GM18498 (cell line): ENCODE measurements around the gene ATP5PD.
"Not testable (repeated sequence)": the region's sequence is repeated elsewhere in the genome, so short reads cannot be mapped to it uniquely, and the experiment has no call there.

Experiments used
- ATAC-seq: cut with Tn5 transposase; IDR thresholded peaks from one replicate; pipeline ENCODE4 v1.9.1; 2021; ENCODE audit warnings: mild to moderate bottlenecking, moderate library complexity; ENCODE audit not compliant: unreplicated experiment

Gene ATP5PD

DNA sequence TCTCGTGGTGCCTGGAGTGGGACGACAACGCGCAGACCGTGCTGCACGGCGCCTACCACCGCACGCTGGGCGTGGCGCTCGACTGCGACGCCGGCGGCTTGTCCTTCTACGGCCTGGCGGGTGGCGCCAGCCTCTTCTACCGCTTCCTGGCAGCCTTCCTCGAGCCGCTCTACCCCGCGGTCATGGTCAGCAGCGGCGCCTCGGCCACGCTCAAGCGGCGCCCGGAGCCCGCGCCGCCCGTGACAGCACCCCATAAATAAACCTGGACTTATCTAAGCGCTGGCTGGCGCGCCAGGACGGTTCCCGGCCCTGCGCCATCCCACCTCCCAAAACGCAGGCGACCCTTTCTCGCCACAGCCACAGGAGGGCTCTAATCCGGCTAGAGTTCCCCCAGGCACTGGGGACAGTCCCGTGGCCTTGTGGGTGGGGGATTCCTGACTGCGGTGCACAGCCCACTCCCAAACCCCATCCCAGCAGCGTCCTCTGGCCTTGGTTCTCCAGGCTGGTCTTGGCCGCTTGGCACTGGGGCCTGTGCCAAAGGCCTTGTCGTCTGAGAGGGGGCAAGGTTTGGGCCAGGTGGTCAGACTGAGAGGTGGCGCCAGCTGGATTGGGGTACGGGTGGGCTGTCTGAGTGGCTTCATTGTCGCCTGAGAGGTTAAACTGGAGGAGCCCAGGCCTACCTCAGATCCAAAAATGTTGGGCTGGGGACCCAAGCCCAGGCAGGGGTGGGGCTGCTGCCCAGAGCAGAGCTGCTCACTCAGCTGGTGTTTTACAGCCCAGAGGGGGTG is 30.9 kb upstream of the ATP5PD start:
- ATAC-seq = peak; percentile 52

DNA sequence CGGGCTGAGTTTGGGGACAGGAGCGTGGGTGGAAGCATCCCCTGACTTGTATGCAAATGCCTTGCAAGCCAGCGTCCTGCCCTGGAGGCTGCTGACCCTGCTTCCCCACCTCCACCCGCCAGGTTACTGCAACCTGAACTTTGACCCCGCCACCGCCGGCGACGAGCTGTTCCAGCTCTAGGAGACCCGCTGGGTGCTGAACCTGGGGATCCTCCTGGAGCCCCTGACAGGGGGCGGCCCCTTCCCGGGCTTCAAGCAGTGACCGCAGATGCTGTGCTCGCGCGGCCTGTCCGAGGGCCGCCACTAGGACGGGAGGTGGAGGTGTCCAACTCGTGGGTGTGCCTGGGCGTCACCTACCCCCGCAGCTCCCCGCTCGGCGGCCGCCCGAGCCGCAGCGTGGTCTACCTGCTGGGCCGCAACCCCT is 30.3 kb upstream of the ATP5PD start:
- no peak for ATAC-seq

DNA sequence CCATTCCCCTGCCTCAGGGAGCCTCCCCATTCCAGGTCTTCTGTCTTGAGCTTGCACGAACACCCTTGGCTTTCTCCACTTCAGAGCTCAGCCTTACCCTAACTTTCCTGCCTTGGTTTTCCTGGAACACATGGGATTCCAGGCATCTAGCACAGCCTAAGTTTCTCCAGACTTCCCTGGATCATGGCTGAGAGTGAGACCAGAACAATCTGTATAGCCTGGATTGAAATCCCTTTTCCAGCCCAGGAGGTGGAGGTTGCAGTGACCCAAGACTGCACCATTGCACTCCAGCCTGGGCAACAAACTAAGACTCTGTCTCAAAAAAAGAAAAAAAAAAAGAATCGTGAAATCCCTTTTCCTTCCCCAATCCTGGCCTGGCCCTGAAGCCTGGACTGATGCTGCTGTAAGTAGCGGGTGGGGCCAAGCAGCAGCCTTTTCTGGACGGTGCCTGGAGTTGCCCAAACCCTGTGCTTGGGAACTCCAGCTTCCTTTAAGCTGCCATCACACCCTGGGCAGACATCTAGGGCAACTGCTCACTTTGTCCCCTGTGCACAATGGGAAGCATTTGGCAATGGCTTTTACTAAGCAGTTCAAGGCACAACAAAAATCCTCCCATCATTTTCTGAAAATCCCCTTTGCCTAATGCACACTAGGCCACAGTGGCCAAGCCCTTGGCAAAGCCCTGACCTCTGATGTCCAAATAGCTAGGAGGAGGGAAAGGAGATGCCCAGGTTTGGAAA is 29.0 kb upstream of the ATP5PD start:
- no peak for ATAC-seq

DNA sequence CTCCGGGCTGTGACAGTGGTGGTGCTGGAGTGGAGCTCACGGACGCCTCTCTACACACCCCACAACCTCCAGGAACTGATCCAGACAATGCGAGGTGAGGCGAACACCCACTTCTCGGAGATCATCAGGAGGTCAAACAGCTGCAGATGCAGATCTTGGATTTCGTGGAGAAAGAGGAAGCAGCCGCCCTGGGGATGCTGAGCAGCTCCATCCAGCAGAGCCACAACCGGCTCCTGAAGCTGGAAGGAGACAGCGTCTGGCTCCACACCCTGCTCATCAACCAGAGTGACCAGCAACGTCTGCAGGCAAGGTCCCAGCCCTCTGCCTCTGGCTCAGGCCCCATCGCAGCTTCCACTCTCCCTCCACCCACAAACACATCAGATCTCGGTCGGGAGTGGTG is 27.8 kb upstream of the ATP5PD start:
- no peak for ATAC-seq

DNA sequence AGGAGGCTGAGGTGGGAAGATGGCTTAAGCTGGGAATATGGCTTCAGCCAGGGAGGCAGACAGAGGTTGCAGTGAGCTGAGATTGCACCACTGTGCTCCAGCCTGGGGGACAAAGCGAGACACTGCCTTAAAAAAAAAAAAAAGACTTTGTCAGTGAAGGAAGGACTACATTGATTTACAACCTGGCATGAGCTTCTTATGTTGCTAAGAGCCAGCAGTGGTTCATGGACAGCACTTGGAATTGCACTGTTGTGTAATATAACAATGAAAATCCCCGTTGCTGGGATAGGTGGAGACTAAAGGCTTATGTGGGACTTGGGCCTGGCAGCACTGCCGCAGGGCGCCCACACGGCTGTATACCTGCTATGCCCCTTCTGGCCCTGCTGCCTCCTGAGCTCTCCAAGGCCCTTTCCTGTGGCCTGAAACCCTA is 26.9 kb upstream of the ATP5PD start:
- no peak for ATAC-seq

DNA sequence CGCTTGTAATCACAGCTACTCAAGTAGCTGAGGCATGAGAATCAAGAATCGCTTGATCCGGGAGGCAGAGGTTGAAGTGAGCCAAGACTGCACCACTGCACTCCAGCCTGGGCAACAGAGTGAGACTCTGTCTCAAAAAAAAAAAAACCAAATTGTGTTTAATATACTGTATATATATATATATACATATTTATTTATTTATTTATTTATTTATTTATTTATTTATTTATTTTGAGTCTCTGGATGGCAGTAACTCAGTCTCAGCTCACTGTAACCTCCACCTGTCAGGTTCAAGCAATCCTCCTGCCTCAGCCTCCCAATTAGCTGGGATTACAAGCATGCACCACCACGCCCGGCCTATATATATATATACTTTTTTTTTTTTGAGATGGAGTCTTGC is 26.1 kb upstream of the ATP5PD start:
- ATAC-seq = not testable (repeated sequence)

DNA sequence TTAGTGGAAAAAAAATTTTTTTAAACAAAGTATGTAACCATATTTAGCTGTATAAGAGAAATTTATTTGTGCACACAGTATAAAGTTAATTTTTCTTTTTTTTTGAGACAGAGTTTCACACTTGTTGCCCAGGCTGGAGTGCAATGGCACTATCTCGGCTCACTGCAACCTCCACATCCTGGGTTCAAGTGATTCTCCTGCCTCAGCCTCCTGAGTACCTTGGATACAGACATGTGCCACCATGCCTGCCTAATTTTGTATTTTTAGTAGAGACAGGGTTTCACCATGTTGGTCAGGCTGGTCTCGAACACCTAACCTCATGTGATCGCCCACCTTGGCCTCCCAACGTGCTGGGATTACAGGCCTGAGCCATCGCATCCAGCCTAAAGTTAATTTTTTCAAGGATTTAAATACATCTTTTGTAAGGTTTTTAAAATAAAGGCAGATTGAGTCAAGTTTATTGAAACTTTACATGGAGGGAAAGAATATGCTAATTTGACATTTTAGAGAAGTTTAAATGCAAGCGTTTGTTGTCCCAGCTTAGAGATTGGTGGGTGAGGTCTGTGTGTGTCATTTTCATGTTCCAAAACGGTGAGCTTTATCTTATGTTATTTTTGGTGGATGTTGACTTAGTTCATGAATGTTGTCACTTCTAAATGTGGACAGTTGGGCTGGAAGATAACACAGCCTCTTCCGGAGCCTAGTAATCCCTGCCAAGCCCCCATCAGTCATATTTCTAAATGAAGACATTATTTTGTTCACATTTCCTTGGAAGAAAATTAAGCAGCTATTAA is 24.9 kb upstream of the ATP5PD start:
- not testable (repeated sequence) for ATAC-seq

DNA sequence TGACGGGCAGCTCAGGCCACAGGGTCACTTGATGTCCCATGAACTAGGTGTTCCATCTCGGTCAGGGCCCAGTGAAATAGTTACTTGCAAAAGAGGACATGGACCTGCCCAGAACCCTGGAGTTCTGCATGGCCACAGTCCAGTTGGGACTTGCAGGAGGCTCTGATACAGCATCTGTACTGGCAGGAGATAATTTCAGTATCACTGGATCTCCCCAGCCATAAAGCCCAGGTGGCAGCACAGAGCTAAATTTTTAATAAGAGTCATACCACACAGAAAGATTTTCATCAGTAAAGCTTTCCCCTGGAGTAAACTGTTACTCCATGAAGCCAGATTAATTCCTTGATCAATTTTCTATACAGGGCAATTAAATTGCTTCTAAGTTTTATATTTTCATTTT is 23.0 kb upstream of the ATP5PD start:
- ATAC-seq = no peak

DNA sequence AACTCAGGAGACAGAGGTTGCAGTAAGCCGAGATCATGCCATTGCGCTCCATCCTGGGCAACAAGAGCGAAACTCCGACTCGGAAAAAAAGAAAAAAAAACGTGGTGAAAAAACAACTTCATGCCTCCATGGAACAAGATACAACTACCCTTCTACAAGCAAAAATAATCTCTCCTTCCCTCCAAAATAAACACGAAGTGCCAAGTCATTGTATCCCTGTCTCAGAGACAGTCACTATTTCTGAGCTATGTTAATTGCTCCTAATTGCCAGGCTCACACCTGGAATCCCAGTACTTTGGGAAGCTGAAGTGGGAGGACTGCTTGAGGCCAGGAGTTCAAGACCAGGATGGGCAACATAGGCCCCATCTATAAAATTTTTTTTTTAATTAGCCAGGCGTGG is 22.0 kb upstream of the ATP5PD start:
- no peak for ATAC-seq

DNA sequence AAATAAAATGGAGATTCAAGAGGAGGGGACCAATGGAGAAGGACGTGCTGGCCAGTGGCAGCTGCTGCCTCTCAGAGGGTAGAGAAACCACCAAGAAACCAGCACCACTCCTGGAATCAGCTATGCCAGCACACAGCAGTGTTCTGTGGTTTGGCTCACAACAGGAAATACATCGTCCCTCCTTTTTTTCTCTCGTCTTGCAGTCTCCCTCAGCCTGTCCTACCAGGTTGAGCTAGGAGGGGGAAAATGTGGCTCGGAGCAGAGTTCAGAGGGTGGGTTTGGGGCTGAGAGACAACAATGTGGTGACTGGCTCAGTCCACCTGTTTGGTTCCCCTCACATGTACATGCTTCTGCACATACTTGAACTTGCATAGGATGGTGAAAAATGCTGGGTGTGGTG is 21.1 kb upstream of the ATP5PD start:
- no peak for ATAC-seq

DNA sequence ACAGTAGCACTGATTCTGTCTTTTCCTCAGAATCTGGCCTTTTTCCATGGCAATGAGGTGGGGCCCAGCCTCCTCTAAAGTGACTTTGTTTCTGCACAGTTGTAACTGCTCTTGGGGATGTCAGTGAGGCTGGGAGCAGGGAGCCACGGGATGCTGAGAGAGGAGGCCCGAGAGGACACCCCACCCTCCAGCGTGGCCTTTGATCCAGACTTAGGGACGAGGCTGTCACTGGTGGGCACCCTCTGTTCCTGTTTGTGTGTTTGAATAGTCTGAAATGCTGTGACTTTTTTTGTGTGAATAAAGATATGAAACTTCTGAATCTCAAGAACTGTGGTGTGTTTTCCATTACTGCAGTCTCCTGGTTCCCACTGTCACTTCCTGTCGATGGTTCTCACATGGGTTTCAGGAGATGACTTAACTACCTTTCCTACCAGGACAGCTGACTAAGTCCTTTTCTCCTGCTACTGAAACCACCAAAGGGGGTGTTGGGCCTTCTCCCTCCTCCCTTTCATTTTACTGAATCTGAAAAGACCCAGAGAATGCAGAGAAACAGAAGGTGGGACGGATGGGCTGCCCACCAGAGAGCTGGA is 18.9 kb upstream of the ATP5PD start:
- no peak for ATAC-seq

DNA sequence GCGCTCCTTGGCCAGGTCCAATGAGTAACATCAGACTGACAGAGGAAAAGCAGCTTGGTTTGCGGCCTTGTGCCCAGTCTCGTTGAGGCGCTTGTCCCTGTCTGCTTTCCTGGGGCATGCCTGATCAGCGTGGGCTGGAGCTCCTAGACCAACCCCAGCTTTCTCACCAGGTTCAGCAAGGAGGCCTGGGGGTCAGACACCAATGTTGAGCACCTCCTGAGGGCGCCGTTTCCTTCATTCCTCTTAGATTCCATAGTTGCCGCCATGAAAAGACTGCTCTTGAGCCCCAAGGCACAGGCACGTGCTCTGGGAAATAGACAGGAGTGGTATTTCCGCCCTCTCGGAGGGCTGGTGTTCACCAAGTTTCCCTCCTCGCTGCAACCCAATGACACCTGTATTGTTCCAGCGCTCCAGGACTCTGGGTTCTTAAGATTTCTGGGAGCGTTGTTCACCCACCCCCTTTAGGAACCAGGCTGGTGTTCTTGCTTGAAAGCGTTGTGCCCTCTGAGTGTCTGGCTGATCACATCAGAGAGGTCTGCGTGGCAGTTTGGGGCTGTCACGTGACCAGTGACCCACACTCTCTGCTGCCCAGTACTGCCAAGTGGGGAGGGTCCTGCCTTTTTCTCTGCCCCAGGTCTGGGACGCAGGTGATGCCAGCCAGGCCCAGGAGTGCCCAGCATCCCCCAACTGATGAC is 18.2 kb upstream of the ATP5PD start:
- ATAC-seq = no peak

DNA sequence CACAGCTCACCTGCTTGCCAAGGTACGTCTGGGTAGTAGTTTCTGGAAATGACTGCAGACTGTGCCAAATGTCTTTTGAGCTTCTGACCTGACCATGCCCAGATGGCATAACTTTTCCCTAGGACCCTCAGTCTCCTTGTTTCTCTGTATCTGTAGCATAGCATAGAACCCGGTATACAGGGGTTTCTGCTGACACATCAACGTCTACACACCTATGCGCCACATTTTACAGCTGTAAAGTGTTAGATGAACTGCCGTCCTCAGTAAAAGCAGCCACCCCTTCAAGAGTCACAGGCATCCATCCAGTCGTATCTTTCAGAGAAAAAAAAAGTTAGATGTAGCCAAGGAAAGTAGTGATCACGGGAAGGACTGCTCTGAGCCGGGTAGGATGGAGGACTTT is 17.7 kb upstream of the ATP5PD start:
- ATAC-seq = no peak

DNA sequence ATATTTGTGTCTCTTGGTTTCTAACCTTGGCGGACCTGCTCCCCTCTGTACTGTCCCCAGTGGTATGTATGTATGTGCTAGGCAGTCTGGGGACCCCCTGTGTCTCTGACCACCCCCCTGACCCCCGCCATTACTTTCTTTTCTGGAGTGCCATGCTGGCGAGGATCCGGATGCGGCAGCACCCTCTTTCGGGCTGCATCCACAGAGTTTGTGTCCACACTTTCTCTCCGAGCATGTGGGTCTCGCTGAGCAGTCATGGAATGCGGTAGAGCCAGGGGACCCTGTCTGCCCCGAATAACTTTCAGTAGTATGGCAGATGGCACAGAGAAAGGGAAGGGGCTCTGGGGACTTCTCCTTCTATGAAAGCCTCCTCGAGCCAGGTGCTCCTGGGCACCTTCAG is 17.3 kb upstream of the ATP5PD start:
- no peak for ATAC-seq

DNA sequence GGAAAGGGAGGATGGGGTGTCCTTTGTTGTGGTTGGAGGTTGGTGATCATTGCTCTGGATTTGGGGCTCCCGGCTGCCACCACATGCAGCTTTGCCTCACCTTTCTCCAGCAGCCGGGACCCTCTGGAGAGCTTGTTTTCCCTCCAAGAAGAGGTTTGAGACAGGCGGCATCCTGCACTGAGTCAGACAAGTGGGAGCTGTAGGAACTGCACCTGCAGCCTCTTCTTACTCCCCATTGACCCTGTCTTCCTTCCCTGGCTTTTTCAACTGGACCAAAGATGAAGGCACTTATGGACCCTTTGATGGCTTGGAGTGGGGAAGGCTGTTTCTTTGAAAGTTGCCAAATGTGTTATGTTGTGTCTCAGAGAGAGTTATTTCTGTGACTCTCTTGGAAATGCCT is 16.9 kb upstream of the ATP5PD start:
- ATAC-seq = no peak

DNA sequence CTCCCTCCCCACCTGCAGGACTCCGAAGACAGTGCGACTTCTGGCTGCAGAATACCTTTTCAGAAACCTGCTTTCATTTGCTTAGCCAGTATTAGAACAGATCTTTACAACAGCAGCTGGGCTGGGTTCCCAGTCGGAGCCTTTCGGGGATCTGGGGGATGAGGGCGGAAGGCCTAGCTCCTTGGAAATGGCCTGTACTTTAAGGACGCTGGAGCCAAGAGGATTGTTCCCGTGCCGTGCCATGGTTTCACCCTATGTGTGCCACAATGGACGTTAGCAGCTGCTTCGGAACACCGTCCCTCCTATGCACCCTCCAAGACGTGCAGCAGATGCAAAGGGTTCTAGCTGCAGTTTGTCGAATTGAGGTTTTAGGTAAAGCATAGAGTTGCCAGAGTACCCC is 16.4 kb upstream of the ATP5PD start:
- ATAC-seq = no peak

DNA sequence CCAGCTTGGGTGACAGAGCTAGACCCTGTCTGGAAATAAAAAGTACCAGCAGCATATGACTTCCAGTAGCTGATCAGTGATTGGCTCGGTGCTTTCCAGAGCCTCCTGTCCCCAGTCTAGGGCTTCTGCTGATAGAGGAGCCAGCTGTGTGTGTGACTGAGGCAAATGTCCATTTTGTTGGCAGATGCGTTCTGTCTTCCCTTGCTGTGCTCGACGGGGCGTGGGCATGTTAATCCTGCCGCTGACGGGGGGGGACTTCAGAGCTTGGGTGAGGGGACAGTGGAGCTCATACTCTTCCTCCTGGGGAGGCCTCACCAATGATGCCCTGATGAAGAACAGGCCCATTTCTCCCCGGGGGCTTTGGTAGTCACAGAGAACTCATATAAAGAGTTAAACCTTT is 14.8 kb upstream of the ATP5PD start:
- ATAC-seq = no peak

DNA sequence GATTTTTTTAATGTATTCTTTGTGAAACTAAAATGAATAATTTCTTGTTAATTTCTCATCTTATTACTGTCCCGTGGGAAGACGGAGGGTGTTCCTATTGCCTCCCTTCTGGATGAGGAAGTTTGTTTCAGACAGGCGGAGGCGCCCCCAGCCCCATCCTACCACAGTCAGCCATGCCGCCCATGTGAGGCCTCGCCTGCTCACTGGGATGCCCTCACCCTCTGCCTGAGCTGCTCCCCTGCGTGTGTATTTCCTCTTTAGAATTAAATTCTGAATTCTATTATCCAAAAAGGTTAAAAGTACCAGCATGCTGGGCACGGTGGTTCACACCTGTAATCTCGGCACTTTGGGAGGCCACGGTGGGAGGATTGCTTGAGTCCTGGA is 14.3 kb upstream of the ATP5PD start:
- no peak for ATAC-seq

DNA sequence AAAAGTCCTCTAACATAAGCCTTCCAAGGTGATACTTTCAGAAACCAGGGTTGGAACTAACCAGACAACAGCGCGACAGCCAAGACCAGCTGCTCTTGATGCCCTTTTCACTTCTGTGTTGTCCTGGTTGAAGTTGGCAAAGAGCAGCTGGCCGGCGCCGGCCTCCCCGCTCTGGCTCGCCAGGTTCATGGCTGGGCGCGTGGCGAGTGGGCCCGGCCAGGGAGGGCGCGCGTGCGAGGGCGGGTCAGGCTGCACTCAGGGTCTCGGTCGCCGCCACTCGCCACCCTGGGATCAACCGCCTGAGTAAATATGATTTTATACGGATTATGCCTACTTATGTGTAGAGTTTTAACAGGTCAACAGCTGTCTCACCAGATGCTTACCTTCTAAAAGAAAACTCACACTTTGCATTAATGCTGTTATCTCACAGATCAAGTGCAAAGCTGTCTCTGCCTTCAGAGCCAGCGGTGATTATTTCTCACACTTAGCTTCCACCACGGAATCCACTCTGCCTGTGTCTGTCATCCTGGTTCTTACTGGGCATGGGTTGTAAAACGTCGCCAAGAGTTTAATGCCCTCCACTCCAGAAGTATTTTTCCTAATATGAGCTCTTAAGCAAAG is 13.8 kb upstream of the ATP5PD start:
- ATAC-seq = no peak
